NK-92 (cell line): Measurements from ENCODE around the gene P3R3URF.

Experiments
- DNase-seq: peaks from one replicate; lab custom pipeline; 2025; ENCODE audit not compliant: unreplicated experiment; lab: John Stamatoyannopoulos, UW

Gene P3R3URF

GRCh38 chr1:46134660-46135331 is 41.5 kb downstream of the P3R3URF start:
- DNase-seq, result no peak

DNA sequence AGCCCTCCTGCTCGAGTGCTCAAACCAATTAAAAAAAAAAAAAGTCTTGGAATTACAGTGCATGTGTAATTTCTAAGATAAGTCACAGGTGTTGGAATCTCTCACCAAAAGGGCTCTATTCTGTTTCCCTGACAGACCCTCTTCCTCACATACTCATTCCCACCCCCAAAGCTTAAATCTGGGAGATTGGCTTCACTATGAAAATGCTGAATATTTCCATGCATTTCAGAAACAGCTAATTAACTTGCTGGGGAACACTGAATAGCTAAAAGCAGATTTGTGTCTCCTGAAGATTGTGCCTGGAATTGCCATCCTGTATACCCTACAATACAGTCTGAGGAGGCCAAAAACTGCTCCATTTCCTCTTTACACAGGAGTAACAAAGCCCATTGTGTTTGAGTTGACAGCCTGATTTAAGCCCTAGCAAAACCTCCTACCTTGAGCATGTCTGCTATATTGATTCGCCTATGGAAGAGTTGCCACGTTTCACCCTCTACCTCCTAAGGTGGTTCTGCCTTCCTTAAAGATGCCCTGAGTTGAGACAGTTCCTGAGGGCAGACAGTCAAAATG is 42.4 kb downstream of the P3R3URF start:
- DNase-seq, result no peak

- no peak for DNase-seq
These were observed 43.1 kb downstream of the P3R3URF start for GRCh38 chr1:46133181-46133658.

GRCh38 chr1:46132529-46133180 is 43.6 kb downstream of the P3R3URF start, which contains the start of gene PIK3R3:
Gene PIK3R3 (minus strand): TSS chr1:46132629. CDS start chr1:46131952, 677 bp downstream.
- no peak for DNase-seq

- no peak for DNase-seq
These were observed 44.4 kb downstream of the P3R3URF start for GRCh38 chr1:46131712-46132528.

GRCh38 chr1:46131093-46131492 is 45.2 kb downstream of the P3R3URF start:
- no peak for DNase-seq

DNA sequence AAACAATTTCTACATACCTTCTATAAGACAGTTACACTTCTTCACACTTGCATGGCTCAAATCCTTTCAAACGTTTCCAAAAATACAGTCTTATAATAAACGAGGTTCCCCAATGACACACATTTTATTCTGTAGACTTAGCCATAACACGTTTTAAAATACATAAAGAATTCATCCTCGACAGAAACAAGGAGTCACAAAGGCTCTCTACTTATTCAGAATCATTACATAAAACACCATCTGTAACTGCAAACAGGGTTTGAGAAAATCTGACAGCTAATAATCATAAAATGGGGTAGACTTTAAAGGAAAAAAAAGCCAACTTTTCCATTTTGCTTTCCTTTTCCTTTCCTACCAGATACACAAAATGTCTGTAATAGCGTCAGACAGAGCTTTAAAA is 45.7 kb downstream of the P3R3URF start:
- no peak for DNase-seq

- no peak for DNase-seq
These were observed 46.2 kb downstream of the P3R3URF start for GRCh38 chr1:46130121-46130520.

- DNase-seq, result no peak
These were observed 47.9 kb downstream of the P3R3URF start for GRCh38 chr1:46128344-46128743.
